C4-2B (cell line): Measurements from ENCODE around the gene TRPM5.
A peak's percentile ranks its signal among the peaks of the same experiment; 100 is the strongest.

ENCODE experiments used
- H3K27ac ChIP-seq: fragments of 450-650 bp; 2 replicates; pipeline ENCODE4 v1.5.1; 2017
- CTCF ChIP-seq: fragments of 450-650 bp; conservative IDR thresholded peaks from 2 replicates; pipeline ENCODE4 v1.5.1; 2017; ENCODE audit warnings: mild to moderate bottlenecking
- ZFX ChIP-seq: fragments of 450-650 bp; IDR thresholded peaks from 2 replicates; pipeline ENCODE4 v1.6.1; 2017

TRPM5 gene

GRCh38 chr11:2443881-2444820 is at the start of gene TRPM5:
Gene TRPM5 (minus strand): TSS chr11:2444514. CDS start chr11:2423036, 21,478 bp downstream.
- peak within 1 kb of the TSS; percentile 42 for H3K27ac ChIP-seq
- TF ChIP-seq CTCF, result no peak
- no peak for TF ChIP-seq ZFX

- TF ChIP-seq CTCF (no peak), ZFX (no peak)
Measured at GRCh38 chr11:2489083-2489482, 44.8 kb upstream of the TRPM5 start.

GRCh38 chr11:2488004-2488403 is 43.7 kb upstream of the TRPM5 start:
- TF ChIP-seq ZFX (no peak), CTCF (no peak)
- no peak overlapping the region for H3K27ac ChIP-seq

More at GRCh38 chr11:2489083-2489482, 44.8 kb upstream of the TRPM5 start:
- H3K27ac ChIP-seq, result no peak overlapping the region

GRCh38 chr11:2484576-2485125 is 40.3 kb upstream of the TRPM5 start:
- TF ChIP-seq ZFX, result no peak
- TF ChIP-seq CTCF, result no peak
- peak overlapping the region; percentile 61; the same call in 1 of the 2 replicates for H3K27ac ChIP-seq

GRCh38 chr11:2483426-2483825 is 39.1 kb upstream of the TRPM5 start:
- H3K27ac ChIP-seq, result peak overlapping the region; percentile 61
- TF ChIP-seq ZFX, result no peak
- TF ChIP-seq CTCF, result no peak

GRCh38 chr11:2482745-2483144 is 38.4 kb upstream of the TRPM5 start:
- TF ChIP-seq ZFX (no peak), CTCF (no peak)
- peak overlapping the region; percentile 61 for H3K27ac ChIP-seq

GRCh38 chr11:2482204-2482603 is 37.9 kb upstream of the TRPM5 start:
- H3K27ac ChIP-seq, result peak overlapping the region; percentile 61; the same call in 1 of the 2 replicates
- TF ChIP-seq ZFX (no peak), CTCF (no peak)
